Stimulated activated CD4-positive, alpha-beta T cell treated with anti-CD3 and anti-CD28 coated beads, Interleukin-1b, Interleukin-23, amount 100 ng/mL, for 4 hours (primary cell): Measurements from ENCODE around the gene TBL1XR1.
"Not testable (repeated sequence)": the region's sequence is repeated elsewhere in the genome, so short reads cannot be mapped to it uniquely, and the experiment has no call there.

Experiments
- DNase-seq, 2 donors: peaks; one replicate each; pipeline ENCODE4 v3.0.0-alpha.2; 2020; ENCODE audit warnings: low read depth in 2 of 2

Gene TBL1XR1

GRCh38 chr3:177208781-177209180, 11.5 kb upstream of the TBL1XR1 start:
- no peak for DNase-seq

GRCh38 chr3:177208223-177208622, 10.9 kb upstream of the TBL1XR1 start:
- DNase-seq, result no peak

GRCh38 chr3:177206936-177207335, 9.7 kb upstream of the TBL1XR1 start:
- DNase-seq, result no peak

- DNase-seq, result no peak
These were observed 6.6 kb upstream of the TBL1XR1 start for GRCh38 chr3:177203689-177204395.

- DNase-seq, result not testable (repeated sequence)
These were observed 5.7 kb upstream of the TBL1XR1 start for GRCh38 chr3:177203016-177203415.

- DNase-seq, result peak in 1 of 2 donors; percentile 34
These were observed 4.6 kb upstream of the TBL1XR1 start for GRCh38 chr3:177201700-177202397.

GRCh38 chr3:177199206-177199760, 2.0 kb upstream of the TBL1XR1 start:
- no peak for DNase-seq

- DNase-seq, result no peak
These were observed 612 bp upstream of the TBL1XR1 start for GRCh38 chr3:177197727-177198460.

GRCh38 chr3:177196456-177197040, 734 bp downstream of the TBL1XR1 start:
- DNase-seq, result peak in 1 of 2 donors; percentile 29

GRCh38 chr3:177196008-177196455, 1.2 kb downstream of the TBL1XR1 start:
- DNase-seq, result no peak

GRCh38 chr3:177195242-177195991, 1.9 kb downstream of the TBL1XR1 start:
- no peak for DNase-seq

- no peak for DNase-seq
These were observed 3.0 kb downstream of the TBL1XR1 start for GRCh38 chr3:177194299-177194698.

GRCh38 chr3:177193688-177194268, 3.5 kb downstream of the TBL1XR1 start:
- no peak for DNase-seq

- not testable (repeated sequence) for DNase-seq
These were observed 4.0 kb downstream of the TBL1XR1 start for GRCh38 chr3:177193275-177193674.

GRCh38 chr3:177190756-177191681, 6.3 kb downstream of the TBL1XR1 start:
- no peak for DNase-seq

- DNase-seq, result not testable (repeated sequence)
These were observed 7.1 kb downstream of the TBL1XR1 start for GRCh38 chr3:177190184-177190583.

- DNase-seq, result not testable (repeated sequence)
These were observed 9.0 kb downstream of the TBL1XR1 start for GRCh38 chr3:177188325-177188724.

GRCh38 chr3:177186306-177186705, 11.0 kb downstream of the TBL1XR1 start:
- DNase-seq, result no peak

- no peak for DNase-seq
These were observed 12.2 kb downstream of the TBL1XR1 start for GRCh38 chr3:177185035-177185574.
